Activated T-cell treated with anti-CD3 and anti-CD28 coated beads, Interleukin-2, amount 50 U/mL, for 1 hour (primary cell): ENCODE measurements around the gene BMP8A.
"Not testable (repeated sequence)": the region's sequence is repeated elsewhere in the genome, so short reads cannot be mapped to it uniquely, and the experiment has no call there.

Source experiments
- DNase-seq: peaks from one replicate; pipeline ENCODE4 v3.0.0-alpha.2; 2020

The BMP8A gene

DNA sequence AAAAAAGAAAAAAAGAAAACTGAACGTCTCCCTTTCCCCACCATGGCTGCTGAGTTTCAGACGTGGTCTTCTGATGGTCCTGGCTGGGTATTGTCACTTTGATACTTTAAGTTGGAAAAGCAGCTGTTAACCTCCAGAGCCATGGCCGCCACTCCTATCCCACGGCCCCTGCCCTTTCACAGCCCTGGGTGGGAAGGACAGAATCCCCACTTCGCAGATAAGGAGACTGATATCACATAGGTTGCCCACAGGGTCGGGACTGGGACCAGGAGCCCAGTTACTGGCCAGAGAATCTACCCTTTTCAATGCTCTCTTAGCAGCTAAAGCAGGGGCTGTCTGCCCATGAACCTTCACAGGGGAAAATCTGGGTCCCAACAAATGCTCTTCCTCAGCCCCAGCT is 16.8 kb downstream of the BMP8A start:
- no peak for DNase-seq

DNA sequence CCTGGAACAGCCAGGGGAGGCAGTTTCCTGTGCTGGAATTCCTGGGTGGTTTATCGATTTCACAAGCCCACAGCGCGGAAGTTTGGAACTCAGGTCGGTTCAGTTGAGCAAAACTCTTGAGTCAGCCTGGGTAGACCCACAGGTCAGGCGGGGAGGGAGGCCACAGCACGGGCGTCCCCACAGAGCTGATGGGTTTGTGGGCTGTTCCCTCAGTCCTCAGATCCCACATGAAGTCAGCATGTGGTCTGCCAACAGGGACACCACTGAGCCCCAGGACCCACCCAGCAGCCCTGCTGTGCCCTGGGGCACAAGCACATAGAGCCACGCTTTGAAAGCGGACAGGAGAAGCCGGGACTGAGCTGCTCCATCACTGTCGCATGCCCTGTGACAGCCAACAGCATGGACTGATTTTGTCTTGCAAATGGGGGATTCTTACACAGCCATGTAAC is 17.4 kb downstream of the BMP8A start:
- no peak for DNase-seq

DNA sequence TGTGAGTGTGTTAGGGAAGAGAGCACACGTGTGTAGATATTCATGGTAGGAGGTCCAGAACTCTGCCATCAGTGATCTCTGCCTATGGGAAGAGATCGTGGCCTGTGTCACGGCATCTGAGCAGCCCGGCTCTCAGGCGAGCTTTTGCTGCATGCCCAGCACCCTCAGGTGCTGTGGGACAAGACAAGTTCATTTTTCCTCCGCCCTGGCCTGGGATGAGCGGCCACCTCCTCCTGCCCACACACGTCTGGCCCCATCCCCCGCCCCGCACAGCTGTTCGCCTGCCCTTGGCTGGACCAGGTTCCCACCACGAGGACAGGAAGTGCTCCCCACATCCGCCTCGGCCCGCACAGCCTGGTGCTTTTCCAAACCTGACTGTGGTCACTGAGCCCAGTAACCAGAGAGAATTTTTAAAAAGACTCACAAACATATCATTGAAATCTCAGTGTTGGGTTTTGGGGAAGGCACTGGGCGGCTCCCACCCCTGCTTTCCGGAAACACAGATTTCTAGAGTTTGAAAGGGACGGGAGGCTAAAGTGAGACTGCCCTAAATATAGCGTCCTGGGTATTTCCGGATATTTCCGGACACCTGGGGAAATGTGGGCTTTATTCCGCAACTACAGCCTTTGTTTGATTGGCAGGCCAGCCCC is 18.0 kb downstream of the BMP8A start:
- no peak for DNase-seq

DNA sequence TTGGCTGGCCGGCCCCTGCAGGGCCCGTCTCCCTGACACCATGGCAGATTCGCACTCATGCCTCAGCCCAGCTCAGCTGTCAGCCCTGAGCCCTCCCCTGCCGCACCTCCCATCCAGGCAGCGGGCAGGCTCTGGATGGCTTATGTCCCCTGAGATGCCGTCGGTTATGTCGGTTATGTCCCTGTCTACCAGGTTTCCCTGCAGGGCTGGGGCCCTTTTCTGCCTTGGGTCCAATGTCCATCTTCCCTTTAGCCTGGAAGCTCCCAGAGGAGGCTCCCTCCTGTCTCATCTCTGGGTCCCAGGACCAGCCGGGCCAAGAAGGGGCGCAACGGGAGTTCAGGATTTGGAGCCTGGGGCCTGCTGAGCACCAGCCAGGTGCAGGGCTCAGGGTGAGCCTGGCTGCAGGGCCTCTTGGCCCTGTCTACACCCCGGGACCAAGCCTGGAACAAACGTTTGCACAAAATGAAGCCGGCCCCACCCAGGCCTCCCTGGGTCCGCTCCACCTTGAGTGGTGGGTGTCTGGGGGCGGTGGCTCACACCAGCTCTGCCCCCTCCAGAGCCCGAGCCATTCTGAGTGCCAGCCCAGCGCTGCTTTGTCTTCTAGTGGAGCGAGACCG is 19.2 kb downstream of the BMP8A start:
- not testable (repeated sequence) for DNase-seq

DNA sequence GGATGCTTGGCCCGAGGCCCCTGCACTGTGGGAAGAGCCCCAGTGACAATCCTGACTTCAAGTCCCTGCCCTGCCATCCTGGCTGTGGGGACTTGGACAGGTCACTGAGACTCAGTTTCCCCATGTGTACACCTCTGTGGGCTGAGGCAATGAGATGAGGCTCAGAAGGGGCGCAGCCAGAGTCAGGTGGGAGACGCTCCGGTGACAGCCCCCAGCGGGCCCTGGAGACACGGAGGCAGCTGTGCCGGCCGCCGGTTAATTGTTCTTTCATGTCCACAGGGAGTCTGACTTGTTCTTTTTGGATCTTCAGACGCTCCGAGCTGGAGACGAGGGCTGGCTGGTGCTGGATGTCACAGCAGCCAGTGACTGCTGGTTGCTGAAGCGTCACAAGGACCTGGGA is 20.0 kb downstream of the BMP8A start:
- not testable (repeated sequence) for DNase-seq

DNA sequence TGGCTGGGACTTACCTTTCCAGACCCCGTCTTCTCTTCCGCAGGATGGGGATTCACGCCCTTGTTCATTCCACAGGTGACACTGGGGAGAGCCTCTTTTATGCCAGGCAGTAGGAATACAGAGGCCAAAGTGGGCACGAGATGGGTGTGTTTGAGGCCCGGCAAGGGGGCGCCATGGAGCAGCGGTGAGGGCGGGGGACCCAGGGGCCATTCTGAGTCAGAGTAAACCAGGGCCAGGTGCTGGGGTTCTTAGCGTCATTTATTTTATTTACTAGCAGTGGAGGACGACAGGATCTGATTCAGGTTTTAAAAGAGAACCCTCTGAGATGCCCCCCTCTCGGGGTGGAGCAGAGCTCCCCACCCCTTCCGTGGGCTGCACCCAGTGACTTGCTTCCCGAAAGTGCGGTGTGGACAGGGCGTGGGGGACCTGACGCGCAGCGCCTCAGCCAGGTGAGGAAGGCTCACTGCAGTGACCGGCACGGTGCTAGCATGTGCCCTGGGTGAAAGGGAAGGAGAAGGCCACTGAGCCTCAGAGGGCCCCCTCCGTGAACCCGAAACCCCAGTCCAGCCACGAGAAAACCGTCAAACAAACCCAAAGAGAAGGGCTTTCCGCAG is 20.9 kb downstream of the BMP8A start:
- DNase-seq, result not testable (repeated sequence)

DNA sequence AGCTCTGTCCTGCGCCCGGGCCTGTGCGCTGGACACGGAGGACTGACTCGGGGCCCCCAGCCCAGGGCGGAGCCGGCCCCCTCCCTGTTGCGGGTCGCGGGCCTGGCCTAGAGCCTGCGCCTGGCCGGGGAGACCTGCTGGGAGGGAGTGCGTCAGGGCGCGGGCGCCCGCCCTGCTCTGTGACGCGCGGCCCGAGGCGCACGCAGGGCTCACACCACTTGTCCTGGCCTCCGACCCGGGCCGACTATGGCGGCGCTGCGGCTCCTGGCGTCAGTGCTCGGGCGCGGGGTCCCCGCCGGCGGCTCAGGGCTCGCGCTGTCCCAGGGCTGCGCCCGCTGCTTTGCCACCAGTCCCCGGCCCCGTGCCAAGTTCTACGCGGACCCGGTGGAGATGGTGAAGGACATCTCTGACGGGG is 23.3 kb downstream of the BMP8A start:
- not testable (repeated sequence) for DNase-seq

DNA sequence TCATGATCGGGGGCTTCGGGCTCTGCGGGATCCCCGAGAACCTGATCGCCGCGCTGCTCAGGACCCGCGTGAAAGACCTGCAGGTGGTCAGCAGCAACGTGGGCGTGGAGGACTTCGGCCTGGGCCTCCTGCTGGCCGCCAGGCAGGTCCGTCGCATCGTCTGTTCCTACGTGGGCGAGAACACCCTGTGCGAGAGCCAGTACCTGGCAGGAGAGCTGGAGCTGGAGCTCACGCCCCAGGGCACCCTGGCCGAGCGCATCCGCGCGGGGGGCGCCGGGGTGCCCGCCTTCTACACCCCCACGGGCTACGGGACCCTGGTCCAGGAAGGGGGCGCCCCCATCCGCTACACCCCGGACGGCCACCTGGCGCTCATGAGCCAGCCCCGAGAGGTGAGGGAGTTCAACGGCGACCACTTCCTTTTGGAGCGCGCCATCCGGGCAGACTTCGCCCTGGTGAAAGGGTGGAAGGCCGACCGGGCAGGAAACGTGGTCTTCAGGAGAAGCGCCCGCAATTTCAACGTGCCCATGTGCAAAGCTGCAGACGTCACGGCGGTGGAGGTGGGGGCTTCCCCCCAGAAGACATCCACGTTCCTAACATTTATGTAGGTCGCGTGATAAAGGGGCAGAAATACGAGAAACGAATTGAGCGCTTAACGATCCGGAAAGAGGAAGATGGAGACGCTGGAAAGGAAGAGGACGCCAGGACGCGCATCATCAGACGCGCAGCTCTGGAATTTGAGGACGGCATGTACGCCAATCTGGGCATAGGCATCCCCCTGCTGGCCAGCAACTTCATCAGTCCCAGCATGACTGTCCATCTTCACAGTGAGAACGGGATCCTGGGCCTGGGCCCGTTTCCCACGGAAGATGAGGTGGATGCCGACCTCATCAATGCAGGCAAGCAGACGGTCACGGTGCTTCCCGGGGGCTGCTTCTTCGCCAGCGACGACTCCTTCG is 24.0 kb downstream of the BMP8A start:
- DNase-seq, result not testable (repeated sequence)

DNA sequence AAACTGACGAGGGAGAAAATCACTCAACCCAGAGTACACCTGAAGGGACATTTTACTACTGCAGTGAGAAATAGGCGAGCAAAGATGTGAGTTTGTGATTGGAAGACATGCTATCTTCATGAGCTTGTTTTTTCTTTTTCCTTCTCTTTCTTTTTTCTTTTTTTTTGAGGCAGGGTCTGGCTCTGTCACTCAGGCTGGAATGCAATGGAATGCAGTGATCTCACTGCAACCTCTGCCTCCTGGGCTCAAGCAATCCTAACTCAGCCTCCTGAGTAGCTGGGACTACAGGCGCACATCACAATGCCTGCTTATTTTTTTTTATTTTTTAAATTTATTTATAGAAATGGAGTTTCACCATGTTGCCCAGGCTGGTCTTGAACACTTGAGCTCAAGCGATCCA is 25.4 kb downstream of the BMP8A start:
- not testable (repeated sequence) for DNase-seq

DNA sequence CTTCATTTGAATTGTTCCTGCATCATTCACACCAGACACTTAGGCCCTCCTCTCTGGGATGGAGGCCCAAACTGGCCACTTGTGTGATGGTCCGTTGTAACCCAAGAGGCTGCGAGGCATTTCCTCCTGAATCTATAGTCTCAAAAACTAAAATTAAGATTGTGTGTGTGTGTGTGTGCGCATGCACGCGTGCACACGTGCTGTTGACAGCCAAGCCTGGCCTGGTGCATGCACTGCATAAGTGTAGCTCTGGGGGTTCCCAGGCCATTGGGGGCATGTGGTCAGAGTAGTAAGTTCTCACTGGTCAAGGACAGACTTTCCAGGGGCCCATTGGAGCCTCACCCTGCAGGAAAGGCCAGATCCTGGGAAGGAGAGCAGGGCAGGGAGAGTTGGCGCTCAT is 26.5 kb downstream of the BMP8A start:
- DNase-seq, result not testable (repeated sequence)

DNA sequence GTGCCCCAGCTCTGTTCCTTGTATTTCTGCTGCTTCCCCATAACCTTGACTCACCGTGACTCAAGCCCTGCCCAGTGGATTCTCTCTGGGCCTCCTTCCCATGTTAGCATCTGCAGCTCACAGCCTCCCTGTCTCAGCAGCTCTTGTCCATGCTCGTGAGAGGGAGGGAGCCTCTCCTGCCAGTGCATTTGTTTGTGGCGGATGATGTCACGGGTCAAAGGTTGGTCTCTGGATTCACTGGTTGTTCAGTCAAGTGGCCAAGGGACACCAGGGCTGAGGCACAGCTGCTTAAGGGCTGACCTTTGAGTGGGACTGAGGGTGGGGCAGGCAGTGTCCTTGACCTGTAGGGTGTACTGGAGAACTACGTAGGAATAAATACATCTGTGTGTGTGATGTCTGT is 27.9 kb downstream of the BMP8A start:
- DNase-seq, result not testable (repeated sequence)

DNA sequence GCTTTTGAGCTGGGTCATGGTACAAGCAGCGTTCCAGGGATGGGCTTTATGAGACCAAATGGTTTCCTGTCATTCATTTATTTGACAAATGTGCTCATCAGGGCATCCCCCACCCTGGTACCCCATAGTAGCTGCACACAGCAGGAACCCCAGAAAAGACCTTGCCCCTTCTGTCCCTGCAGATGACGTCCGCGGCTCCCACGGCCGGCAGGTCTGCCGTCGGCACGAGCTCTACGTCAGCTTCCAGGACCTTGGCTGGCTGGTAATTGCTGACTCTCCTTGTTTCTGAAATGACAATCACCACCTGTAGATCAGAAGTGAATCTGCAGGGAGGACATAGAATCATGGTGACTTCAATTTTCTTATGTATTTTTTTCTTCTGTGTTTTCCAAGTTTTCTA is 30.8 kb downstream of the BMP8A start:
- DNase-seq, result not testable (repeated sequence)

DNA sequence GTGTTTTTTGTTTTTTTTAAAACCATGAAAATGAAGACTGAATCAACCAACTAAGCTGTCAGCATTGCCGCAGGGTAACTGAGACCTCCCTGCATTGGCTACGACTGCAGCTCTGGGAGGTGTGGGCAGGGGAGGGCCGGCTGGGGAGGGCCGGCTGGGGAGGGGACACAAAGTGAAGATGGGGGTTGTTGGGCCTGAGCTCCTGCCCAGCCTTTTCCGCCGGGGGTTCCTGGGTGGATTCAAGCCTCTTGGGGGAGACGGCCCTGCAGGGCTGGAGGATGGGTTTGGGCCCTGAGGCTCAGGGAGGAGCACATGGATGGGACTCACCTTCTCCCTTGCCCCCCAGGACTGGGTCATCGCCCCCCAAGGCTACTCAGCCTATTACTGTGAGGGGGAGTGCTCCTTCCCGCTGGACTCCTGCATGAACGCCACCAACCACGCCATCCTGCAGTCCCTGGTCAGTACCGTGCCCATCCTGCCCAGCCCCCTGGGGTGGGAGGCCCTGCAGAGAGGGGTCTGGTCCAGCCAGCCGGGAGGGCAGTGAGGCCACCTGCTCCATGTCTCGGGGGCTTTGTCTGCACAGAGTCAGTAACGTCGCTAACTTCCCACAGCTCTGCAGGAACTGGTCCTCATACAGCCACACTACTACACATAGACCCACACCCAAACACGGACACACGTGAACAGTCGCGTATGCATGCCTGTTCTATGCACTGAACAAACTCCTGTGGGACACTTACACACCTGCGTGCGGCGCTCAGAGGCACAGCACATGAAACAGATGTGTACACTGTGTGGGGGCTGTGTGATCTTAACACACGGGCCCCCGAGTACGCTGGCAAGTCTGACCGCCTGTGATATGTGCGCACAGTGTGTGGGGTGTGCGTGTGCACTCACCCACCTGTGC is 31.5 kb downstream of the BMP8A start:
- no peak for DNase-seq

DNA sequence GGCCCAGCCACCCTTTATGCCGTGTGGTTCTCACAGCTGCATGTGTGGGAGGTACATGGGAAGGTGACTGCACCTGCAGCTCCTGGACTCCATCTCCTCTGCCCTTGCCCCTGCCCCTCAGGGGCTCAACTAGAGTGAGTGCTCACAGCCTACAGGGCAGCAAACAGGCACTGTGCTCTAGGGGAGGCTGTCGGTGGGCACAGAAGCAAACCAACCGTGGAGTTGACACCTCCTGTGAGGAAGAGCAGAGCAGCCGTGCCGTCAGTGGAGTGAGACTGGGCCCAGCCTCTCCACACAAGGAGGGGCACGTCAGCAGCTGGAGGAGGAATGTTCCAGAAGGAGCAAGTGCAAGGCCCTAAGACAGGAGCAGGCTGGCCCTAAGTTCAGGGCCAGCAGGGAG is 32.7 kb downstream of the BMP8A start:
- no peak for DNase-seq

DNA sequence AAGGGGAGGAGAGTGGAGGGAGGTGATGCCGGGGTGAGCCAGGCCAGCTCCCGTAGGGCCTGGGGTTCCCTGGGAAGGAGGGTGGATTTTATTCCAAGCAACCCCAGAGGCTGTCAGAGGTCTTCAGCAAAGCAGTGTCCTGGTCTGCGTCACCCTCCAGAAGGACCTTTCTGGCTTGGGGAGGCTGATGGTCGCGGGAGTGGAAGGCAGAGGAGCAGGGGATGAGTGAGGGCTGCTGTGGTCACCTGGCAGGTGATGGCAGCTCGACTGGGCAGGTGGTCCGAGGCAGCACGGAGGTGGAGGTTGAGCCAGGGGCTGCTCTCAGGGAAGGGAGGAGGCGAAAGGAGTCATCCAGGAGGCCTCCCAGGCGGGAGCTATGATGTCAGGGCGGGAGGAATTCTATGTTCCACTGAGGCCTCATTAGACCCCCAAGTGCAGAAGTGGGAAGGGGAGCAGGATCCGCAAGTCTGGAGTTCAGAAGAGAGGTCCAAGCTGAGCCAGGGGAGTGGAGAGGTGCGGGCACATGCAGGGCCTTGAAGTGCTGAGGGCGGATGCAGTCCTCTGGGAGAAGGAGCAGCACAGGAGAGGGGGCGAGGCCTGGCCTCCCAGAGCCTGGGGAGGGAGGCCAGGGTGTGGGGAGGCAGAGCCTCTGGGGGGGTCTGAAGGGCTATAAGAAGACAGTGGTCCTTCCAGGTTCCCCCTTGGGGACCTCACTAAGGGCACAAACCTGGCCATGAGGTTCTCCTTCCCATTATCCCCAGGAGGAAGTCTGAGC is 33.3 kb downstream of the BMP8A start:
- no peak for DNase-seq

DNA sequence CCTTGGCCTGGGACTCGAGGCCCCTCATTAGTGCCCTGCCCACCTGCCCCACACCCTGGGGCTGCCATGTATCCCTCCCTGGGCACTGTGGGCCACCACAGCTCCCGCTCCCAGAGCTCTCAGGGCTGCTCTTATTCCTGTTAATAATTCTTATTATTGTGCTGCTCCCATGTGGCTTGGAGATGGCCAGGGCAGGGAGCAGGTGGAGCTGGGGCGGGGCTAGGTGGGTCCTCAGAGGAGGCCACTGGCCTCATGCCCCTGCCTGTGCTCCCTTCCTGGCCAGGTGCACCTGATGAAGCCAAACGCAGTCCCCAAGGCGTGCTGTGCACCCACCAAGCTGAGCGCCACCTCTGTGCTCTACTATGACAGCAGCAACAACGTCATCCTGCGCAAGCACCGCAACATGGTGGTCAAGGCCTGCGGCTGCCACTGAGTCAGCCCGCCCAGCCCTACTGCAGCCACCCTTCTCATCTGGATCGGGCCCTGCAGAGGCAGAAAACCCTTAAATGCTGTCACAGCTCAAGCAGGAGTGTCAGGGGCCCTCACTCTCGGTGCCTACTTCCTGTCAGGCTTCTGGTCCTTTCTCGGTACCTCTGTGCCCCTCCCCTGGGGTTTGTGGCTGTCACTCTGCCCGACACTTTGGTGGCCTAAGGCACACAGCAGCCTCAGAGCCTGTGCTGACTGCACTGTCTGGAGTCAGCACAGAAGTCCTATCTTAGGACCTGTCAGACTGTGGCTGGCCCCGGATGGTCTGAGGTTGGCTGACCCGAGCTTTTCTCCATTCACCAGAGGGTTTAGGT is 34.1 kb downstream of the BMP8A start:
- no peak for DNase-seq

DNA sequence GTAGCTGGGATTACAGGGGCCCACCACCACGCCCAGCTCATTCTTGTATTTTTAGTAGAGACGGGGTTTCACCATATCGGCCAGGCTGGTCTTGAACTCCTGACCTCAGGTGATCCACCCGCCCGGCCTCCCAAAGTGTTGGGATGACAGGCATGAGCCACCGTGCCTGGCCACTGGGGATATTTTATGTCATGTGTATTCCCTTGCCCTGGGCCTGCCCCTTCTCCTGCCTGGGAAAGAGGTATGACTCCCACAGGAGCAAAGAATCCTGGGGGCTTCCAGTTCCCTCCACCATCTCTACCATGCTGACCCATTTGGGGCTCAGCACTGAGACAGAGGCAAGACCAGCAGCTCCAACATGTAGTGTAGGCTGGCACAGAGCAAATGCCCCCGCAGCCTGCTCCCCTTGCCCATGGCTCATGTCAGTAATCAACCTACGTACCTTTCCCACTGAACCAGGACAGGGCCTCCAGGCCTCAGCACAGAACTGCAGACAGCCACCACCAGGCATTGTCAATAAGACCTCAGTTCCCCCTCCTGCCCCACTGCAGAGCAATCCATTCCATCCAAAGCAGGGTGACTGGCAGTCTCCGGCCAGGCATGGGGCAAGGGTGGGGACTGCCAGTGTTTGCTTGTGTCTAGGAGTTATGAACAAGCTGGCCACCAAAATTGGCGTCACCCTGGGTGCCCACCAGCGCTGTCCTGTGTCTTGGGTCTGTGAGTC is 35.2 kb downstream of the BMP8A start:
- DNase-seq, result no peak

DNA sequence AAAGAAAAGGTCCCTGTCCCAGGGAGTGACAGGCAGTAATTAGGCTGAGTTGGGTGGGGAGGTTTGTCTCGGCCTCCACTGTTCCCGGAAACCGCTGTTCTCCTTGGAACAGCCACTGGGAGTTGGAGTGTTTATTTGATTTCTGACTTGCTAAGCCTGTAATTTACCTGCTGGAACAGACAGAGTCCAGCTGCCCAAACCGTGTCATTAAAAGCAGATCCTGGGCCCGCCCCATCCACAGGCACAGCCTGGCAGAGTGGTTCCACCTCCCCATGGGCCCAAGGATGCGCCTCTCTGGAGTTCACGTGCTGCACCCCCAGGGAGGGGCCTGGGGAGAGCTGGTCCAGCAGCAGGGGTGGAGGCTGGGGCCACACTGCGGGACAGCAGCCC is 35.7 kb downstream of the BMP8A start:
- DNase-seq, result not testable (repeated sequence)

DNA sequence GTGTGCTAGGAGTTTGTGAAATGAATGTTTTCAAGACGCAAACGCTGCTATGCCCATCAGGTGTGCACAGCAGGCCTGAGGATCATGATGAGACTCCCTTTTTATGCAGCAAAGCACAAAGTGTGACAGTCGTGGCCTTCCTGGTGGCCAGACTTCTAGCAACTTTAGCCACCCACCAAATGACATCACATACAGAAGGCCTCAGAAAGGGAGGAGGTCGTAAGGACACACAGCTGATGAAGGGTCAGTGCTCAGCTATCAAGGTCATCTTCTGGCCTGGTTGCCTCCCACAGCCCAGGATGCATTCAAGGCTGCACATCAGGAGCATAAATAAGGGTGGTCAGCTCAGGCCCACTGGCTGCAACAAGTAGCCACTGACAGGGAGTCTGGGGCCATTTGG is 36.6 kb downstream of the BMP8A start:
- no peak for DNase-seq
